ENCODE data around the gene CCRL2. TPM values are rescaled to one million over a fixed set of nuclear protein-coding genes. Genes with fewer than 3 reads are reported as not detected.

CCRL2 gene
- total RNA-seq, 4 donors from 2014 or later: 13.5 to 21.2 (median 16.0) TPM; not detected in 1

DNA sequence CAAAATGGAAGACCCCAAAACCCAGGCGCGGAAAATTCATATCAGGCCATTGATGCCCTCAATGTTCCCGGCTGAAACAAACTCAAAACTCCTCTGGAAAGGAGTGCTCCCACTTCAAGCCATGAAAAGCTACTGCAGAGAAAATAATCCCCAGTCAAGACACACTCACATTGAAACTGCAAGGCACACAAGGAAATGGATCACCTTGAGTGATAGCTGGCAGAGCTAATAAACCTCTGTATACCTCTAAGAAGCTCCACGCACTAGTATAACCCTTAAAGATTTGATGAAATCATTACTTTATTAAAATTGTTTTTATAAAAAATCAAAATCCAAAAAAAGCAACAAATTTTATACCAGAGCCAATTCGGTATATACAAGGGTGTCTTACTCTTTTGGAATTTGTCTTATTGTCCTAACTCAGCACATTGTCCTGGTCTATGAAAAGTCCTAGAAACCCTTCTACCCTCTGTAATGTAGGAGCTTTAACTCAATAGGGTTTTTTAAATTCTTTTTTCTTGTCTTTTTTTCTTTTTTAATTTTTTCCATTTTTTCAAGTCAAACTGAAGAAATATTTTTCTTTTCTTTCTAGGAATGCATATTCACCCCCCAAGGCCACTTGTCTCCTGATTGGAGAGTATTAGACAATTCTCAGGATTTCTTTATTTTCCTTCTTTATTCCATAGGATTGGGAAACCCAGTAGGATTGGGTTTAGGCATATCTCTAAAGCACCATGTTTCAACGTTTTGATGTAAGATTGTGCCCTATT is 8.7 kb upstream of the CCRL2 start:
- Histone ChIP-seq H3K4me1 (no peaks in the 10 kb centered on the region), H3K4me3 (no peak overlapping the region), H3K27me3 (no peaks in the 10 kb centered on the region), H3K9me3 (no peaks in the 10 kb centered on the region), H3K27ac (no peak overlapping the region), H3K36me3 (no peaks in the 10 kb centered on the region)
- DNase-seq: no peak
- TF ChIP-seq POLR2A (IDR thresholded peaks at IDR 0.05): no peak
- no peak for TF ChIP-seq CTCF (IDR thresholded peaks at IDR 0.05)

DNA sequence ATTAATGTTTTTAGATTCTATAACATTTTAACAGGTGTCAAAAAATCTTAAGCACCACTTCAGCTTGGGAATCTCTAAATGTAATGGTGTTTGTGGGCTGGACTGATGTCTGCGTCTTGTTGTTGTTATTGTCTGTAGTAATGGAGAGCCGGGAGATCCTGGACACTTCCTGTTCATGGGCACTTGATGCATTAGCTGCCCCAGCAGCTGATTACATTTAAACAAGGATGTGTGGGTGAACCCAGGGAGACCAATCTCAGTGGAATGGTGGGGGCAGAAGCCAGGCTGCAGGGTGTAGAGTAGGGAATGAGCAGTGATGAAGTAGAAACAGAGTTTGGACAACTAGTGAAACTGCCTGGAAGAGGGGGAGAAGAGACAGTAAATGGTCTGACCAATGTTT is 8.0 kb upstream of the CCRL2 start:
- Histone ChIP-seq H3K9me3 (no peaks in the 10 kb centered on the region), H3K27ac (no peak overlapping the region), H3K27me3 (no peaks in the 10 kb centered on the region), H3K4me1 (no peaks in the 10 kb centered on the region), H3K36me3 (no peaks in the 10 kb centered on the region), H3K4me3 (no peak overlapping the region)
- TF ChIP-seq CTCF (IDR thresholded peaks at IDR 0.05) (no peak), POLR2A (IDR thresholded peaks at IDR 0.05) (no peak)
- no peak for DNase-seq

GRCh38 chr3:46399557-46399956 is 7.5 kb upstream of the CCRL2 start:
- no peaks in the 10 kb centered on the region for H3K36me3 ChIP-seq
- peaks cover 0 to 2% (median 0%) of the 10 kb centered on the region in 4 donors for H3K4me1 ChIP-seq
- DNase-seq: no peak
- H3K27ac ChIP-seq: no peak overlapping the region
- TF ChIP-seq CTCF (IDR thresholded peaks at IDR 0.05): no peak
- TF ChIP-seq POLR2A (IDR thresholded peaks at IDR 0.05): no peak
- no peaks in the 10 kb centered on the region for H3K27me3 ChIP-seq
- no peaks in the 10 kb centered on the region for H3K9me3 ChIP-seq
- H3K4me3 ChIP-seq: no peak overlapping the region

DNA sequence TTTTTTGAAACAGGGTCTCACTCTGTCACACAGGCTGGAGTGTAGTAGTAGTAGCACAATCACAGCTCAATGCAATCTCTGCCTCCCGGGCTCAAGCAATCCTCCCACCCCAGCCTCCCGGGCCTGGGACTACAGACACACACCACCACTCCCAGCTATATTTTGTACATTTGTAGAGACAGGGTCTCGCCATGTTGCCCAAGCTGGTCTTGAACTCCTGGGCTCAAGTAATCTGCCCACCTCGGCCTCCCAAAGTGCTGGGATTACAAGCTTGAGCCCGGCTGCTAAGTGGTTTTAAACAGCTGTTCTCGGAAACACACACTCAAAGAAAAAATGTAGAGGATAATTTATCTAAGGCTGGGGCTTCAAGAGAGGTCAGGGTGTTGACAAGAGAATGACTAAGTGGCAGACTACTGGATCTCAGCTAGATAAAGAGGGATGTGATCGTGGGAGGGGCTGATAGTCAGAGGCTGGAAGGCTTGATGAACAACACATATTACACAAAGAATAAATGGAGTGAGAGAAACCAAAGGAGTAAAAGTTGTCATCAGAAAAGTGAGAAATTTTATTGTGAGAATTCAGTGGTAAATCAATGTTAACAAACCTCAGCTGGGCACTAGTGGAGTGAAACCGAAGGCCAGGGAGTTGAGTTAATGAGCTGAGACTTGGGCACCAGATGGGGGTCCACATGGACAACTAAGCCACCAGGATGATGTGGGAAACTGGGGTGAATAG is 6.9 kb upstream of the CCRL2 start:
- Histone ChIP-seq H3K4me1 (peaks cover 0 to 7% (median 0%) of the 10 kb centered on the region in 4 donors), H3K36me3 (no peaks in the 10 kb centered on the region), H3K4me3 (no peak overlapping the region), H3K27ac (no peak overlapping the region), H3K9me3 (no peaks in the 10 kb centered on the region), H3K27me3 (no peaks in the 10 kb centered on the region)
- DNase-seq: peak in 1 of 3 donors; percentile 35
- TF ChIP-seq CTCF (IDR thresholded peaks at IDR 0.05) (no peak), POLR2A (IDR thresholded peaks at IDR 0.05) (no peak)

GRCh38 chr3:46400846-46401245 is 6.2 kb upstream of the CCRL2 start:
- H3K4me1 ChIP-seq: peaks cover 0 to 12% (median 1%) of the 10 kb centered on the region in 4 donors

More at GRCh38 chr3:46400846-46401245, 6.2 kb upstream of the CCRL2 start:
- no peaks in the 10 kb centered on the region for H3K36me3 ChIP-seq
- DNase-seq: no peak
- no peak overlapping the region for H3K27ac ChIP-seq
- TF ChIP-seq POLR2A (IDR thresholded peaks at IDR 0.05) (no peak), CTCF (IDR thresholded peaks at IDR 0.05) (no peak)
- H3K9me3 ChIP-seq: no peaks in the 10 kb centered on the region
- no peaks in the 10 kb centered on the region for H3K27me3 ChIP-seq
- no peak overlapping the region for H3K4me3 ChIP-seq
